HG03378 (cell line): ENCODE results near the gene PPP1R1B.

Source experiments
- ATAC-seq: cut with Tn5 transposase; IDR thresholded peaks from one replicate; pipeline ENCODE4 v1.9.1; 2021; ENCODE audit warnings: mild to moderate bottlenecking, moderate library complexity; ENCODE audit not compliant: unreplicated experiment

The PPP1R1B gene

GRCh38 chr17:39666231-39666600 is 39.5 kb downstream of the PPP1R1B start:
- ATAC-seq = no peak

GRCh38 chr17:39666601-39667261 is 40.0 kb downstream of the PPP1R1B start:
- no peak for ATAC-seq

GRCh38 chr17:39667262-39667944 is 40.7 kb downstream of the PPP1R1B start:
- no peak for ATAC-seq

- no peak for ATAC-seq
Measured at GRCh38 chr17:39667945-39668924, 41.5 kb downstream of the PPP1R1B start, which contains the start of gene PNMT. PNMT (plus strand) TSS chr17:39668453; CDS start chr17:39668476, 23 bp downstream.

GRCh38 chr17:39669897-39670735 is 43.4 kb downstream of the PPP1R1B start:
- no peak for ATAC-seq

GRCh38 chr17:39670746-39671145 is 44.0 kb downstream of the PPP1R1B start:
- ATAC-seq = no peak

- ATAC-seq = no peak
Measured at GRCh38 chr17:39671651-39672521, 45.1 kb downstream of the PPP1R1B start.

- no peak for ATAC-seq
Measured at GRCh38 chr17:39672522-39673334, 46.0 kb downstream of the PPP1R1B start.

GRCh38 chr17:39673335-39674081 is 46.8 kb downstream of the PPP1R1B start:
- no peak for ATAC-seq

- ATAC-seq = no peak
Measured at GRCh38 chr17:39674179-39674578, 47.4 kb downstream of the PPP1R1B start.

GRCh38 chr17:39674702-39675389 is 48.1 kb downstream of the PPP1R1B start:
- no peak for ATAC-seq

GRCh38 chr17:39675390-39676082 is 48.8 kb downstream of the PPP1R1B start:
- no peak for ATAC-seq

- no peak for ATAC-seq
Measured at GRCh38 chr17:39676198-39676819, 49.6 kb downstream of the PPP1R1B start.

GRCh38 chr17:39677072-39677471 is 50.3 kb downstream of the PPP1R1B start:
- ATAC-seq = no peak

- ATAC-seq = no peak
Measured at GRCh38 chr17:39677542-39678339, 51.0 kb downstream of the PPP1R1B start.
